Measurements from ENCODE around the gene CDH4. TPM values are rescaled to one million over a fixed set of nuclear protein-coding genes. Genes with fewer than 3 reads are reported as not detected.
A peak's percentile ranks its signal among the peaks of the same experiment; 100 is the strongest.
"Not testable (repeated sequence)": the region's sequence is repeated elsewhere in the genome, so short reads cannot be mapped to it uniquely, and the experiment has no call there.

Gene CDH4
- total RNA-seq, 2 experiments from 2014 or later: 0.06 to 0.08 TPM

DNA sequence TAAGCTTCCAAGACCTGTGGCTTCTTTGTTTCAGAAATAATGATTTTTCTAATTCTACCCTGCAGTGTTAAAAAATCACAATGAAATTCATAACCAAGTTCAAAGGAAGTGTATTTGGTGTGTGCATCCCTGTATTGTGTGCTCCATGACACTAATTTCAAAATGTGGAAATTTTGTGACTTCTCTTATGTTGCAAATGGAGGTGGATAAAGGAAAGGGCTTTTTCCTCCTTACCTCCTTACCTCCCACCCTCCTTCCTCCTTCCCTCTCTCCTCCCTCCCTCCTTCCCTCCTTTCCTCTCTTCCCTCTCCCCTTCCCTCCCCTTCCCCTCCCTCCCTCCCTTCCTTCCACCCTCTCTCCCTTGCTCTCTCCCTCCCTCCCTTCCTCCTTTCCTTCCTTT is 10.5 kb downstream of the CDH4 start:
- Mint-ChIP-seq H3K9me3 (no peaks in the 10 kb centered on the region), H3K27me3 (peaks cover 43% of the 10 kb centered on the region), H3K4me1 (peaks cover 2% of the 10 kb centered on the region), H3K4me3 (no peak overlapping the region), H3K27ac (no peak overlapping the region), H3K36me3 (no peaks in the 10 kb centered on the region)
- no peak for DNase-seq

DNA sequence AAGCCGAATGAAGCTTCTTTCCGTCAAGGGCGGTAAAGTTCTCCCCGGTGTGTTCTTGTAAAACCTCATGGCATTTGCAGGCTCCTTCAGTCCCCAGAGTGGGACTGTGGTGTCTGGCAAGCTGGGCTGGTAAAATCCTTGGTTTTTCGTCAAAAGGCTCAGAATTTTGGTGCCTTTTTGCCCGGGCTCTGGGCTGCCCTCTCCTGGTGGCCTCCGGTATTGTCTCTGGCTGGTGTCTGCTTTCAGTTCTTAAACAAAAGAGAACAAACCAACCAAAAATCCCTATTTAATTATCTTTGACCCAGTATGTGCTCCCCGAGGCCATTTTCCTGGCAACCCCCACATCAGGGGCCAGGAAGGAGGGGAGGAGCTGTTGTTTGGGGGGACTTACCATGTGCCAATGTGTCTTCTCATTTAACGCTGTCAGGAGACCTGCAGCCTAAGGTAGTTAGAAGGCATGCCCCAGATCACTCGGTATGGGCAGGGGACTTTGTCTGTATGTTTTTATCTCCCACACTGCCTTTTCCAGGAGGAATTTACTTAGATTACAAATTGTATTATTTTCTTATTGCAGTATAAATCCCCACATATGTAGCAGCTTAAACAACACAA is 11.1 kb downstream of the CDH4 start:
- Mint-ChIP-seq H3K36me3 (no peaks in the 10 kb centered on the region), H3K9me3 (no peaks in the 10 kb centered on the region), H3K4me1 (peaks cover 2% of the 10 kb centered on the region), H3K27me3 (peaks cover 40% of the 10 kb centered on the region), H3K27ac (no peak overlapping the region), H3K4me3 (no peak overlapping the region)
- peak; percentile 18 for DNase-seq

DNA sequence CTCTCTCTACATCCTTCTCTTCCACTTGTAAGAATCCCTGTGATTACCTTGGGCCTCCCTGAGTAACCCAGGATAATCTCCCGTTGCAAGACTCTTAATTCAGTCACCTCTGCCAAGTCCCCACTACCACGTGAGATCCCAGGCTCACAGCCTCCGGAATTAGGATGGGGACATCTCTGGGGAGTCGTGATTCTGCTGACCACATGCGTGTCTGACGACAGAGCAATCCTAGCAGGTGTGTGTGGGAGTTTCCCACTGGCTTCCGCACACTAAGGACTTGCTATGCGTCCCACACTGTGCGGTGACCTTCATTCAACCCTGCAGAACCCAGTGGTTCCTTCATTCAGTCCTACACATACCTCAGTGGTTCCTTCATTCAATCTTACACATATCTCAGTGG is 11.9 kb downstream of the CDH4 start:
- Mint-ChIP-seq H3K9me3 (no peaks in the 10 kb centered on the region), H3K27me3 (peaks cover 40% of the 10 kb centered on the region), H3K36me3 (no peaks in the 10 kb centered on the region), H3K4me1 (peaks cover 2% of the 10 kb centered on the region), H3K4me3 (no peak overlapping the region), H3K27ac (no peak overlapping the region)
- DNase-seq: no peak

DNA sequence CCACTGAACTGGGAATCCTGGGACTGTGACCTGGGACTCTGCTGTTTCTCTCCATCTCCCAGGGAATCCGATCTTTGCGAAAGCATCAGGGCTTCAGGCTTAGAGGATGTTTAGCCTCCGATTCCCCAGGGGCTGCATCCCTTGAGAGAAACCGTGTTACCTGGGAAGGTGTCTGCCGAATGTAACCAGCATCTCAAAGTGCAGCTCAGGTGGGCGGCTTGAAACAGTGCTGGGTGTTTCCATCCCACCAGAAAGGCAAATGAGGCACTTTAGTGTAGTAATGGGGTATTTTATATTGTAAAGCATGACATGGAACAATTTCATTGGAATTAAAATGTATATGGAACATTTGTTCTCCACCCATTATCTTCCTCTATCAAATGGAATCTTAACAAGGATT is 15.2 kb downstream of the CDH4 start:
- Mint-ChIP-seq H3K36me3 (no peaks in the 10 kb centered on the region), H3K9me3 (no peaks in the 10 kb centered on the region), H3K27me3 (peaks cover 37% of the 10 kb centered on the region), H3K27ac (no peak overlapping the region), H3K4me3 (no peak overlapping the region), H3K4me1 (peaks cover 2% of the 10 kb centered on the region)
- no peak for DNase-seq

DNA sequence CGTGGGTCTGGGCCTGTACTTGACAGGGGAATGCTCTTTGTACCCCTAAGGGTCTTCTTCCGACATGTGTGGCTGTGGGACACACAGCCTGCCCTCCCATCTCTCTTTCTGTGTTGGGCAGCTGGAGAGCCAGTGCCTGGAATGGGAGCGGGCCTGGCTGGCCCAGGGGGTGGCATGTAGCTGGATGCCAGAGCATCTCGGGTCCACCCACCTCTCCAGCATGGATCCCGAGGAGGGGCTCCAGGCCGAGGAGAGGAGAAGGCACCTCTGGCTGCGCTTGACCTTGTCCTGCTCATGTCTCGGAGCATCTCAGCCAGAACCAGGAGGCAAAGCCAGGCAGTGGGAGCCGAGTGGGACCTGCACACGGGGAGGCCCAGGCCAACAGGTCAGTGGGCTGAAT is 16.0 kb downstream of the CDH4 start:
- Mint-ChIP-seq H3K27me3 (peaks cover 32% of the 10 kb centered on the region), H3K9me3 (no peaks in the 10 kb centered on the region), H3K4me3 (no peak overlapping the region), H3K36me3 (no peaks in the 10 kb centered on the region), H3K4me1 (peaks cover under 1% of the 10 kb centered on the region), H3K27ac (no peak overlapping the region)
- no peak for DNase-seq

DNA sequence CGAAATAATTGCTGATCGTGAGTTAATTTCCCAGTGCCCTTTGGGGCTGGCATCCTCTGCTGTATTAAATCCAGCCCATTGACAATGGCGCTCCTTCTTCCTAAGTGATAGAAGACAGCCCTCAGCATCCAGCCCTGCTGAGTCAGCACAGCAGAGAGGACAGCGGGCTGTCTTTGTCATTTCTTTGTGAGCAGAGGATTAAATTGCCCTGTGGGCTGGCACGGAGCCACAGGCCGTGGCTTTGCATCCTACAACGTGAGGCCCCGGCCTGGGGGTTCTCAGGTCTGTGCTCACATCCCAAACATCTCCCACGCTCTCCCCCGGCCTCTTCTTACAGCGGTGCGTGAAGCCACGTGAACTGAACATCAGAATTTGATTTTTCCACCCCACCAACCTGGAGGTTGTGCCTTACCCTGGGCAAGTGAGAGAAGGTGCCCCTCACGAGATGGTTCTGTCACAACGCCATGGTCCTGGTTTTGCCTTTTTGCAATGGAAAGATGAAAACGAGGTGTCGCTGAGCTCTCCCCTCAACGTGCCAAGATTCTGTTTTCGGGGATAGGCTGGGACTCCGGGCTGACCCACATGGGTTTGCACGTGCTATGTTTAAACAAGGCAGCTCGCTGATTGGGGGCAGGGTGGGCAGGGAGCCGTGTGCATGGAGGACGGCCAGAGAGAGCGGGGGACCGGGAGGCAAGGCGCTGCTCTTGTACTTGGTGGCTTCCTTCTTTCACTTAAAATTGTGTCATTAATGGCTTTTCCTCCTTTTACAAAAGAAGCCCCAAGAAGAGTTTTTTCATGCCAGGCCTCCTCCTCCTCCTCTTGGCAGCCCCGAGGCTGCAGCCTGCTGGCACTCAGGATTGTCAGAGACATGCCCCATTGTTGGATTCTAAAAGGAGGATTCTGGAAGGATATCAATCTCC is 19.5 kb downstream of the CDH4 start:
- no peak overlapping the region for H3K4me3 Mint-ChIP-seq
- H3K27ac Mint-ChIP-seq: no peak overlapping the region
- peaks cover 9% of the 10 kb centered on the region for H3K27me3 Mint-ChIP-seq
- DNase-seq: no peak
- H3K4me1 Mint-ChIP-seq: no peaks in the 10 kb centered on the region
- no peaks in the 10 kb centered on the region for H3K36me3 Mint-ChIP-seq
- H3K9me3 Mint-ChIP-seq: peaks cover 6% of the 10 kb centered on the region

DNA sequence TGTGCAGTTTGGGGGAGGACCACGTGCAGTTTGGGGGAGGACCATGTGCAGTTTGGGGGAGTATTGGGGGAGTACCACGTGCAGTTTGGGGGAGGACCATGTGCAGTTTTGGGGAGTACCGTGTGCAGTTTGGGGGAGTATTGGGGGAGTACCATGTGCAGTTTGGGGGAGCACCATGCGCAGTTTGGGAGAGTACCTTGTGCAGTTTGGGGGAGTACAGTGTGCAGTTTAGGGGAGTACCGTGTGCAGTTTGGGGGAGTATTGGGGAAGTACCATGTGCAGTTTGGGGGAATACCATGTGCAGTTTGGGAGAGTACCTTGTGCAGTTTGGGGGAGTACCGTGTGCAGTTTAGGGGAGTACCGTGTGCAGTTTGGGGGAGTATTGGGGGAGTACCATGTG is 21.0 kb downstream of the CDH4 start:
- H3K27me3 Mint-ChIP-seq, H3K36me3 Mint-ChIP-seq, H3K4me1 Mint-ChIP-seq, DNase-seq, H3K9me3 Mint-ChIP-seq, H3K4me3 Mint-ChIP-seq, H3K27ac Mint-ChIP-seq: not testable (repeated sequence)

DNA sequence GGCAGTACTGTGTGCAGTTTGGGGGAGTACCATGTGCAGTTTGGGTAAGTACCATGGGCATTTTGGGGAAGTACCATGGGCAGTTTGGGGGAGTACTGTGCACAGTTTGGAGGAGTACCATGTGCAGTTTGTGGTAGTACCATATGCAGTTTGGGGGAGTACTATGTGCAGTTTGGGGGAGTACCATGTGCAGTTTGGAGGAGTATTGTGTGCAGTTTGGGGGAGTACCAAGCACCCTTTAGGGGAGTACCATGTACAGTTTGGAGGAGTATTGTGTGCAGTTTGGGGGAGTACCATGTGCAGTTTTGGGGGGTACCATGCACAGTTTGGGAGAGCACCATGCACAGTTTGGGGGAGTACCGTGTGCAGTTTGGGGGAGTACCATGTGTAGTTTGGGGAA is 21.6 kb downstream of the CDH4 start:
- DNase-seq, H3K4me1 Mint-ChIP-seq, H3K27ac Mint-ChIP-seq, H3K27me3 Mint-ChIP-seq, H3K36me3 Mint-ChIP-seq, H3K4me3 Mint-ChIP-seq, H3K9me3 Mint-ChIP-seq: not testable (repeated sequence)

DNA sequence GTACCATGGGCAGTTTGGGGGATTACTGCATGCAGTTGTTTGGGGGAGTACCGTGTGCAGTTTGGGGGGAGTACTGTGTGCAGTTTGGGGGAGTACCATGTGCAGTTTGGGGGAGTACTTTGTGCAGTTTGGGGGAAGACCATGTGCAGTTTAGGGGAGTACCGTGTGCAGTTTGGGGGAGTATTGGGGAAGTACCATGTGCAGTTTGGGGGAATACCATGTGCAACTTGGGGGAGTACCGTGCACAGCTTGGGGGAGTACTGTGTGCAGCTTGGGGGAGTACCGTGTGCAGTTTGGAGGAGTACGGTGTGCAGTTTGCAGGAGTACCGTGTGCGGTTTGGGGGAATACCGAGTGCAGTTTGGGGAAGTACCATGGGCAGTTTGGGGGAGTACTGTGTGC is 22.3 kb downstream of the CDH4 start:
- H3K36me3 Mint-ChIP-seq: no peaks in the 10 kb centered on the region
- no peak overlapping the region for H3K27ac Mint-ChIP-seq
- DNase-seq: no peak
- no peaks in the 10 kb centered on the region for H3K4me1 Mint-ChIP-seq
- H3K4me3 Mint-ChIP-seq: no peak overlapping the region
- peaks cover 4% of the 10 kb centered on the region for H3K27me3 Mint-ChIP-seq
- H3K9me3 Mint-ChIP-seq: peaks cover 6% of the 10 kb centered on the region

DNA sequence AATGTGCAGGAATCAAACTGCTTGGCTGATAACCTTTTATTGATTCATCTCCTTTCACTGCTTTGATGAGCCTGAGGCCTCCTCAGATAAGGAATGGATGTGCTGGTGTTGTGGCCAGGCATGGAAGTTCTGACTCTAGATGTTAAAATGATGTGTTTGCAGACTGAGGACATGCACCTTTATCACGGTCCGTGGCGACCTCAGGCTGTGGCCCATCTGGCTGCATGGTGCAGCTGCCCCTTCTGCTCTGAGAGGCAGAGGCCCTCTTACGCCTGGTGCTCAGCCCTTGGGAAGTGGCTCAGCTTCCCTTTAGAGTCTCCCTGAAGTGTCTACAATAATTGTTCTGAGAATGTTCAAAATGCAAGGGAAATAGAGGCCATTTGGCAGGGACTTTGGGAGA is 26.2 kb downstream of the CDH4 start:
- H3K4me1 Mint-ChIP-seq: no peaks in the 10 kb centered on the region
- H3K36me3 Mint-ChIP-seq: no peaks in the 10 kb centered on the region
- no peak for DNase-seq
- H3K27me3 Mint-ChIP-seq: no peaks in the 10 kb centered on the region
- H3K27ac Mint-ChIP-seq: no peak overlapping the region
- H3K9me3 Mint-ChIP-seq: peaks cover 9% of the 10 kb centered on the region
- no peak overlapping the region for H3K4me3 Mint-ChIP-seq

DNA sequence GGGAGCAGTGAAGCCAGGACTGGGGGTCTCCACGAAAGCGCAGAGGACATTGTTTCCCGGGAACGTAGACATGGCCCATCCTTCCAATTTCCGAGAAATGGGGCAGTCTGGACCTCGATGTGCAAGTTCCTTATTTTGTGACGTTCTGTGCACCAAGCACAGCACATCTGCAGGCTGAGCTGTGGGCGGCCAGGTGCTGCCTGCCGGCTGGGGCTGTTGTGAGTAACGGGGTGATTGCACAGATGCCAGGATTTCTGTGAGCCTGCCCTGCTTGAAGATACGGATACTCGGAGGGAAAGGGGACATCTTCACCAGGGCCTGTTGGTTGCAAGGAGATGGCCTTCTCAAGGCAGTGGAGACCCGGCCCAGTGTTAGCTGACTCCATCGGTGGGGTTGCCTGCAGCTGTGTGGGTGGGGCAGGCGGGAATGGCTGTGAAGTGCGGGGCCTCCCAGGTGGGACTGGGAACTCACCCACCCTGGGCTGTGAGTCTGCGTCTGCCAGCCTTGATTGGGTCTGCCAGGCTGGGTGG is 27.6 kb downstream of the CDH4 start:
- no peaks in the 10 kb centered on the region for H3K27me3 Mint-ChIP-seq
- no peak overlapping the region for H3K4me3 Mint-ChIP-seq
- H3K36me3 Mint-ChIP-seq: no peaks in the 10 kb centered on the region
- no peak overlapping the region for H3K27ac Mint-ChIP-seq
- H3K9me3 Mint-ChIP-seq: peaks cover 5% of the 10 kb centered on the region
- DNase-seq: no peak
- H3K4me1 Mint-ChIP-seq: no peaks in the 10 kb centered on the region

DNA sequence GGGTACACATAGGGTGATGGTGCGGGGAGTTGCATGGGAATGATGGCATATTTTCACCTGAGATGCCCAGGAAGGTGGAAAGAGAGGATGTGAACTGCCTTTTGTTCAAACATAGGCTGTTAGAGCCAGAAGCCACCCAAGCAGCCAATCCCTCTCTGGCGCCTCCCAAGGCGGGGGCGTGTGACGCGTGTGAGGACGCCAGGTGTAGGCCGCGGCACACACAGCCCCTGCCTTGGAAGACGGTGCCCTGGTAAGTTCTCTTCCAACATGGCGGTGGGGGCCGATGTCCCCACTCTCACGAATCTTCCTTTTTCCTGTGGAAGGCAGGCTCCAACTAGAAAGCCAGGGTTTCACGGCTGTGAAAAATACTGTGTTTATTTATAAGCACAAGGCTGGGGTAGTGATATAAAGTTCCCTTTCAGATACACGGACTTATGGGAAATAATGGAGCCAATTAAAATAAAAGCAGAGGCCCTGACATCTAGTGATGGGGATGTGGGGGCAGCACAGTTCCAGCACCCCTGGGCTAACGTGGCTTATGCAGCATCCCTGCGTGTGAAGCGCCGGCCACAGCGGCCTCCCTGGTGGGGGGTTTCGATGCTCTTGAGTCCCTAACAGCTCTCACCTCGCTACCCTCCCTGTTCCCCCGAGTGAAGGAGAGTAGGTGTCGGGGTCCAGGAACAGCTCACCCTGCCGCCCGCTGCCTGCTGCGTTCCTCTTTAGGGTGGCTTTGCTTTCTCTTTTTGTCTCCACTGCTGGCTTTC is 28.3 kb downstream of the CDH4 start:
- DNase-seq: no peak
- no peaks in the 10 kb centered on the region for H3K4me1 Mint-ChIP-seq
- no peak overlapping the region for H3K4me3 Mint-ChIP-seq
- no peaks in the 10 kb centered on the region for H3K36me3 Mint-ChIP-seq
- no peaks in the 10 kb centered on the region for H3K27me3 Mint-ChIP-seq
- H3K9me3 Mint-ChIP-seq: peaks cover 5% of the 10 kb centered on the region
- H3K27ac Mint-ChIP-seq: no peak overlapping the region

DNA sequence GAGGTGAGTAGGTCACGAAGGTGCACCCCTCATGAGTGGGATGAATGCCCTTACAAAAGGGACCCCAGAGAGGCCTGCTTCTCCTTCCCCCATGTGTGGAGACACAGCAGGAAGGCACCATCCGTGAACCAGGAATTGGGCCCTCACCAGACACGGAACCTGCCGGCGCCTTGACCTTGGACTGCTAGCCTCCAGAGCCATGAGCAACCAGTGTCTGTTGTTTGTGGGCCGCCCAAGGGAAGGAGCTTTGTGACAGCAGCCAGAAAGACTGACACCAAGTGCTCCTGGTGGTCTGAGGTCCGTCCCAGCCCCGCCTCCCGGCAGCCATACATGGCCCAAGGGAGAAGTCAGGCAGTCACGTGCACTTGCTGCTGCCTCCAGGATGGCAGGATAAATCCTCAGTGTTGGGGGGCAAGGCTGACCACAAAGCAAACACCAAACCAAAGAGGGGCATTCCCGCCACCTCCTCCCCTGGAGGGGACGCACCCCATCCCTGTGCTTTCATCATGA is 29.3 kb downstream of the CDH4 start:
- no peaks in the 10 kb centered on the region for H3K27me3 Mint-ChIP-seq
- no peaks in the 10 kb centered on the region for H3K4me1 Mint-ChIP-seq
- H3K36me3 Mint-ChIP-seq: no peaks in the 10 kb centered on the region
- no peak overlapping the region for H3K4me3 Mint-ChIP-seq
- DNase-seq: no peak
- no peak overlapping the region for H3K27ac Mint-ChIP-seq
- H3K9me3 Mint-ChIP-seq: peaks cover 5% of the 10 kb centered on the region

DNA sequence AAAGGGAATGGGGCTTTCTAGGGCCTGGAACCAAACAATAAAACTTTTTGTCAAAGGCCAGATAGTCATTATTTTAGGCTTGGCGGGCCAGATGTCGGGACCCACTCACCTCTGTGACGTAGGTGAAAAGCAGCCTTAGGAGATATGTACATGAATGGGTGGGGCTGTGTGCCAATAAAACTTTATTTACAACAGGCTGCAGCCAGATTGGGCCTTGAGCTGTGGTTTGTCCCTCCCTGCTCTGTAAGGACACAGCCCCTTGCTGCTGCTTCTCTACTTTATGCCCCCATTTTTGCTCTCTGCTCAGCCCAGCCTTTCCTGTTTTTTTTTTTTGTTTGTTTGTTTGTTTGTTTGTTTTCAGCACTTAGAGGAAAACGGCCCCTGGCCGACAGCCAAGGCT is 32.7 kb downstream of the CDH4 start:
- no peak overlapping the region for H3K4me3 Mint-ChIP-seq
- no peak overlapping the region for H3K27ac Mint-ChIP-seq
- no peak for DNase-seq
- no peaks in the 10 kb centered on the region for H3K27me3 Mint-ChIP-seq
- H3K4me1 Mint-ChIP-seq: no peaks in the 10 kb centered on the region
- no peaks in the 10 kb centered on the region for H3K36me3 Mint-ChIP-seq
- H3K9me3 Mint-ChIP-seq: peaks cover 5% of the 10 kb centered on the region

DNA sequence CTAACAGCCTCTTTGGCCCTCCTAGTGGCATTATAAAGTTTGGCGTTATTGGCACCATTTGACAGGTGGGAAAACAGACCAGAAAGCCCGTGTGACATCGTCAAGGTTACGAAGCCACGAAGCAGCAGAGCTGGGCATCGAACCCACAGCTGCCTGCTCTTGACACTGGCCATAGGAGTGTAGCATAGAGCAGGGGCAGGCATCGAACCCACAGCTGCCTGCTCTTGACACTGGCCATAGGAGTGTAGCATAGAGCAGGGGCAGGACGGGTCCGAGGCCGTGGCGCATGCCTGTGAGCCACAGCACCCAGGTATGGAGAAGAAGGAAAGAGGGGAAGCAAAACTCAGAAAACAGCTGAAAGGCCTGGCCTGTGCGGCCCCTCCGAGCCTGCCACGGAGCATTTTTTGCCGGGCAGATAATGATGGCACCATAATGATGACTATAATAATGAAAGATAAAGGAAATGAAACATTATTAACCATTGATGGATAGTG is 33.1 kb downstream of the CDH4 start:
- H3K27ac Mint-ChIP-seq: no peak overlapping the region
- H3K27me3 Mint-ChIP-seq: no peaks in the 10 kb centered on the region

More for the DNA sequence above, 33.1 kb downstream of the CDH4 start:
- Mint-ChIP-seq H3K4me1 (no peaks in the 10 kb centered on the region), H3K4me3 (no peak overlapping the region), H3K36me3 (no peaks in the 10 kb centered on the region), H3K9me3 (peaks cover 5% of the 10 kb centered on the region)
- DNase-seq: no peak

All from activated naive CD8-positive, alpha-beta T cell treated with anti-CD3 and anti-CD28 coated beads for 36 hours (primary cell).